GM12878 (cell line): ENCODE measurements around the gene RPEL1. TPM values are rescaled to one million over a fixed set of nuclear protein-coding genes. Genes with fewer than 3 reads are reported as not detected.
"Not testable (repeated sequence)": the region's sequence is repeated elsewhere in the genome, so short reads cannot be mapped to it uniquely, and the experiment has no call there.

Source experiments
- ATAC-seq: fragments of 200-7000 bp; cut with Tn5 transposase; 3 replicates; pipeline ENCODE4 v1.9.1; 2020; ENCODE audit warnings: mild to moderate bottlenecking, moderate library complexity
- BruUV-seq: library from RNA; stranded (reverse); fragments of 400-500 nt; replicated peaks from 2 replicates; lab custom pipeline; 2021; lab: Mats Ljungman, UMichigan
- CTCF ChIA-PET: fragments of 300-600 bp; sonication (Branson Sonifier 250); formaldehyde crosslinking; extraction: SDS; loops from one replicate; lab custom pipeline; 2021; ENCODE audit warnings: inconsistent platforms; lab: Yijun Ruan, JAX
- POLR2A ChIA-PET: fragments of 350-600 bp; formaldehyde crosslinking; extraction: SDS; loops from one replicate; lab custom pipeline; 2021; ENCODE audit warnings: inconsistent platforms; lab: Charles Lee
- RAD21 ChIA-PET: fragments of 300-600 bp; sonication (Branson Sonifier 250); formaldehyde crosslinking; loops from one replicate; lab custom pipeline; 2023; ENCODE audit warnings: antibody characterized with exemption; ENCODE audit not compliant: unreplicated experiment; lab: Charles Lee
- SMC1A ChIA-PET: fragments of 300-600 bp; sonication (Branson Sonifier 250); formaldehyde crosslinking; loops from one replicate; lab custom pipeline; 2023; ENCODE audit not compliant: unreplicated experiment, uncharacterized antibody; lab: Charles Lee
- DNase-seq: peaks from one replicate; pipeline ENCODE4 v3.0.0-alpha.2; 2011; ENCODE audit warnings: low read depth, low spot score
- FAIRE-seq: peaks from 3 replicates; lab custom pipeline; 2011; peaks lifted over from hg19 to GRCh38; lab: Jason Lieb, UNC
- H2AFZ ChIP-seq: 2 replicates; pipeline ENCODE4 v1.6.0; 2011; ENCODE audit warnings: low read depth, low read length, control low read depth; ENCODE audit not compliant: control insufficient read depth
- H3K27ac ChIP-seq: 2 replicates; pipeline ENCODE4 v1.5.1; 2011; ENCODE audit warnings: control low read depth; ENCODE audit not compliant: control insufficient read depth, insufficient read depth
- H3K27me3 ChIP-seq, 2 experiments: replicated peaks in 1 of 2; 2 replicates each; pipeline versions ENCODE4 v1.6.0 to v1.6.1; 2011; ENCODE audit warnings: low read length in 1 of 2; ENCODE audit not compliant: control insufficient read depth in 2 of 2, insufficient read depth in 2 of 2
- H3K36me3 ChIP-seq, 2 experiments: 2 replicates each; pipeline ENCODE4 v1.5.1; 2011; ENCODE audit warnings: low read length in 1 of 2; ENCODE audit not compliant: control insufficient read depth in 2 of 2, insufficient read depth in 2 of 2
- H3K4me1 ChIP-seq: 2 replicates; pipeline ENCODE4 v1.6.1; 2011; ENCODE audit warnings: mild to moderate bottlenecking, low read length, moderate library complexity, mixed read lengths; ENCODE audit not compliant: control insufficient read depth, insufficient read depth
- H3K4me2 ChIP-seq: 2 replicates; pipeline ENCODE4 v1.6.0; 2011; ENCODE audit warnings: control low read depth; ENCODE audit not compliant: control insufficient read depth, insufficient read depth
- H3K4me3 ChIP-seq: fragments of 200-600 bp; sonication (generic); 2 replicates; pipeline ENCODE4 v1.5.1; 2016
- H3K79me2 ChIP-seq: 2 replicates; pipeline ENCODE4 v1.6.0; 2011; ENCODE audit warnings: low read length; ENCODE audit not compliant: control insufficient read depth, insufficient read depth
- H3K9ac ChIP-seq: 2 replicates; pipeline ENCODE4 v1.8.0; 2011; ENCODE audit warnings: low read length, control low read depth, mixed read lengths; ENCODE audit not compliant: control insufficient read depth, insufficient read depth
- H3K9me3 ChIP-seq: replicated peaks from 3 replicates; pipeline ENCODE4 v1.5.1; 2011; ENCODE audit warnings: mild to moderate bottlenecking, low read length; ENCODE audit not compliant: control insufficient read depth, insufficient read depth
- H4K20me1 ChIP-seq: 2 replicates; pipeline ENCODE4 v1.6.0; 2011; ENCODE audit not compliant: control insufficient read depth, insufficient read depth
- ZZZ3 ChIP-seq: IDR thresholded peaks from 2 replicates; pipeline ENCODE4 v1.6.1; 2011; ENCODE audit warnings: low read depth; ENCODE audit not compliant: control insufficient read depth, insufficient read length
- WGBS: methylation state at CpG from one replicate; pipeline ENCODE4 v1.1.6; 2016; ENCODE audit warnings: low lambda C conversion rate; ENCODE audit not compliant: insufficient replicate concordance, insufficient coverage; ENCODE audit errors: missing lambda C conversion rate; 5-methylcytosine and 5-hydroxymethylcytosine counted together
- in situ Hi-C: fragments of 300-500 bp; cut with MboI; formaldehyde crosslinking; loops from 9 replicates; pipeline ENCODE4 v1.14.3; 2018; ENCODE audit warnings: mixed read lengths
- intact Hi-C: fragments of 100-400 bp; cut with micrococcal nuclease; formaldehyde crosslinking; loops from one replicate; pipeline ENCODE4 v1.14.2; 2022; ENCODE audit not compliant: unreplicated experiment
- polyA plus RNA-seq, 11 experiments: library from polyadenylated mRNA; depleted of rRNA in 4 of 11; unstranded in 6 of 11; stranded (reverse) in 5 of 11; fragments of >200 nt; fragmentation: Nextera tagmentation in 4 of 11; fragmentation: Illumina TruSeq in 1 of 11; extraction: Ambion mirVana in 4 of 11; extraction: Trizol in 1 of 11; gene quantifications; 1 replicate in 1 of 11; 2 replicates in 10 of 11; pipeline versions ENCODE4 v1.2.1 to v1.2.3, GENCODE V29; 2011 to 2016; ENCODE audit warnings: inconsistent platforms in 2 of 11, missing spikeins in 2 of 11, low read depth in 1 of 11
- total RNA-seq, 4 experiments: library from RNA; depleted of rRNA in 3 of 4; stranded (reverse); fragments of >200 nt in 3 of 4; fragmentation: Illumina TruSeq in 1 of 4; extraction: Trizol in 1 of 4; gene quantifications; 2 replicates each; pipeline versions ENCODE4 v1.2.1 to v1.2.3, GENCODE V29; 2013 to 2021
- TF ChIP-seq, protein P1 (sequence below): fragments of 450-650 bp; IDR thresholded peaks from 2 replicates; pipeline ENCODE4 v1.6.1; 2018; ENCODE audit warnings: mild to moderate bottlenecking, low read depth, moderate library complexity; ENCODE audit not compliant: partially characterized antibody

Gene RPEL1
- total and polyA plus RNA-seq, 10 of the 15 experiments (the other 5 are each of a cell fraction or from before 2014, with no cell fraction given), result 0.04 to 0.08 (median 0.06) TPM; not detected in 6

DNA sequence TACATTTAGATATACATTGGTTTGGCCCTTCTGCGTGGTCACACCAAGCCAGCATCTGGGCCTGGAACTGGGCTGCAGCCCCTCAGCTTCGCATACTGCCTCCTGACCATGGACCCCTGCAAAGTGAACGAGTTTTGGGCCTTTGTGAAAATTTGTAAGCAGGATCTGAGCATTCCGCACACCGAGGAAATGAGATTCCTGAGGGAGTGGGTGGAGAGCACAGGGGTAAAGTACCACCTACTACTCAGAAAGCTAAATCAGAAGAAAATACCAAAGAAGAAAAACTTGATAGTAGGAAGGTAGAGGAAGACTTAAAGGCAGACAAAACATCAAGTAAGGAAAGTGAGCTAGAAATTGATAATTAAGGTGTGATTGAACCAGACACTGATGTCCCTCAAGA lies 30.1 kb upstream of the RPEL1 start (continued):
- TF ChIP-seq, protein P1, sequence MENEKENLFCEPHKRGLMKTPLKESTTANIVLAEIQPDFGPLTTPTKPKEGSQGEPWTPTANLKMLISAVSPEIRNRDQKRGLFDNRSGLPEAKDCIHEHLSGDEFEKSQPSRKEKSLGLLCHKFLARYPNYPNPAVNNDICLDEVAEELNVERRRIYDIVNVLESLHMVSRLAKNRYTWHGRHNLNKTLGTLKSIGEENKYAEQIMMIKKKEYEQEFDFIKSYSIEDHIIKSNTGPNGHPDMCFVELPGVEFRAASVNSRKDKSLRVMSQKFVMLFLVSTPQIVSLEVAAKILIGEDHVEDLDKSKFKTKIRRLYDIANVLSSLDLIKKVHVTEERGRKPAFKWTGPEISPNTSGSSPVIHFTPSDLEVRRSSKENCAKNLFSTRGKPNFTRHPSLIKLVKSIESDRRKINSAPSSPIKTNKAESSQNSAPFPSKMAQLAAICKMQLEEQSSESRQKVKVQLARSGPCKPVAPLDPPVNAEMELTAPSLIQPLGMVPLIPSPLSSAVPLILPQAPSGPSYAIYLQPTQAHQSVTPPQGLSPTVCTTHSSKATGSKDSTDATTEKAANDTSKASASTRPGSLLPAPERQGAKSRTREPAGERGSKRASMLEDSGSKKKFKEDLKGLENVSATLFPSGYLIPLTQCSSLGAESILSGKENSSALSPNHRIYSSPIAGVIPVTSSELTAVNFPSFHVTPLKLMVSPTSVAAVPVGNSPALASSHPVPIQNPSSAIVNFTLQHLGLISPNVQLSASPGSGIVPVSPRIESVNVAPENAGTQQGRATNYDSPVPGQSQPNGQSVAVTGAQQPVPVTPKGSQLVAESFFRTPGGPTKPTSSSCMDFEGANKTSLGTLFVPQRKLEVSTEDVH, result no peak
- TF ChIP-seq ZZZ3, result no peak

DNA sequence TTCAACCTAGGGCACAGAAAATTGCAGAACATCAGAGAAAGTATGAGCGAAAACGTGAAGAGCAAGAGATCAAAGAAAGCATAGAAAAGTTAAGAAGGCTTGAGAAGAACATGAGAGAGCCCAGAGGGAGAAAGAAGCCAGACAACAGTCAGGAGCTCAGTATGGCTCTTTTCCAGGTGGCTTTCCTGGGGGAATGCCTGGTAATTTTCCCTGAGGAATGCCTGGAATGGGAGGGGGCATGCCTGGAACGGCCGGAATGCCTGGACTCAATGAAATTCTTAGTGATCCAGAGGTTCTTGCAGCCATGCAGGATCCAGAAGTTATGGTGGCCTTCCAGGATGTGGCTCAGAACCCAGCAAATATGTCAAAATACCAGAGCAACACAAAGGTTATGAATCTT lies 29.3 kb upstream of the RPEL1 start:
- intact Hi-C loops, in situ Hi-C loops, BruUV-seq, H3K36me3 ChIP-seq, FAIRE-seq, ATAC-seq, DNase-seq, H4K20me1 ChIP-seq, H3K79me2 ChIP-seq, POLR2A ChIA-PET, RAD21 ChIA-PET, H2AFZ ChIP-seq, H3K4me2 ChIP-seq, H3K4me3 ChIP-seq, H3K27ac ChIP-seq, H3K9me3 ChIP-seq, H3K27me3 ChIP-seq, H3K9ac ChIP-seq, H3K4me1 ChIP-seq: not testable (repeated sequence)
- SMC1A ChIA-PET, result interaction anchor here (0.6 kb wide), 1 partner anchor 370 kb away, joined by 3 read pairs; no protein-coding TSS in a partner anchor
- WGBS, result 55% methylated on average over 4 of the region's 4 CpGs
- CTCF ChIA-PET, result interaction anchor here (0.8 to 0.9 kb wide), 2 partner anchors 12 to 28 kb away, joined by 3 to 4 read pairs; no protein-coding TSS in a partner anchor
